Measurements from ENCODE around the gene MYO7A. TPM values are rescaled to one million over a fixed set of nuclear protein-coding genes. Genes with fewer than 3 reads are reported as not detected.

The MYO7A gene
- total RNA-seq, 2 experiments from 2014 or later = not detected

GRCh38 chr11:77147668-77148321 is 19.7 kb downstream of the MYO7A start:
- no peaks in the 10 kb centered on the region for H3K36me3 Mint-ChIP-seq (ENCODE audit: low read depth)
- peaks cover 17% of the 10 kb centered on the region for H3K4me1 Mint-ChIP-seq (ENCODE audit: low read depth)
- CTCF ChIA-PET = interaction anchor here (0.6 kb wide), 1 partner anchor 275 kb away, joined by 4 read pairs; no protein-coding TSS in a partner anchor
- no peak overlapping the region for H3K27ac Mint-ChIP-seq
- intact Hi-C loops (cut with micrococcal nuclease) = no loop called here
- no peaks in the 10 kb centered on the region for H3K9me3 Mint-ChIP-seq
- peaks cover 5% of the 10 kb centered on the region for H3K27me3 Mint-ChIP-seq (ENCODE audit: low read depth)
- DNase-seq = peak; percentile 21
- H3K4me3 Mint-ChIP-seq = peak overlapping the region; percentile 33

DNA sequence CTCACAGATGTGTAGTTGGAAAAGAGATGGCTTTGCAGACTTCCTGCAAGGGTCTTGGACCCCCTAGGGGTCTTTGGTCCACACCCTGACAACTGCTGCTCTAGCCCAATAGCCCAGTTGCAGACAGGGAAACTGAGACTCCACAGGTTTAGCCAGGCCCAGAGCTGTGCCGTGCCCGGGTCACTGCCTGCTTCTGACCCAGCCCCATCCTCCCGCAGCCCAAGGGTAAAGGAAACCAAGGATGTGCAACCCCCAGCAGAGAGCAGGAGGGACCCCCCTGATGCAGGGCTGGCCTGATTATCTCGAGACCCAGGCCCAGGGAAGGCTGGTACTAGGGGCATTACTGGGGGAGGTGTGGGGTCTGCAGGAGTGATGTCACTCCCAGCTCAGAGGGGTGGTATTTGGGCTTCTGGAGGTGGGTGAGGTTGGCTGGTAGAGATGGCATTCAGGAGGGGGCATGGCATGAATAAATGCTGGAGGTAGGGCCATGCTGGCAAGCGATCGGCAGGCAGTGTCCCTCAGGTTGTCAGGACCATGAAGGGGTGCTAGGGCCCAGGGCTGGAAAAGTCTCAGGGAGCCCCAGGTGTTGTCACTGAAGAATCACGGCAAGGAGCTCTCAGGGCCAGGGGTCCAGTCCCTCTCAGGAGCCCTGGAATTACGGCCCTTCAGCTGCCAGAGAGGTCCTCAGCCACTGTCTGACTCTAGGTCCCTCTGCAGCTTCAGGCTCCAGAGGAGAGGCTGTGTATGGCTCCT is 21.1 kb downstream of the MYO7A start:
- intact Hi-C loops (cut with micrococcal nuclease) = no loop called here
- peaks cover 5% of the 10 kb centered on the region for H3K27me3 Mint-ChIP-seq (ENCODE audit: low read depth)
- H3K36me3 Mint-ChIP-seq (ENCODE audit: low read depth) = no peaks in the 10 kb centered on the region
- DNase-seq = no peak
- CTCF ChIA-PET = interaction anchor here (0.6 to 0.7 kb wide), 2 partner anchors 22 to 498 kb away, joined by 3 read pairs; no protein-coding TSS in a partner anchor
- peaks cover 18% of the 10 kb centered on the region for H3K4me1 Mint-ChIP-seq (ENCODE audit: low read depth)
- H3K4me3 Mint-ChIP-seq = no peak overlapping the region
- H3K27ac Mint-ChIP-seq = no peak overlapping the region
- no peaks in the 10 kb centered on the region for H3K9me3 Mint-ChIP-seq

DNA sequence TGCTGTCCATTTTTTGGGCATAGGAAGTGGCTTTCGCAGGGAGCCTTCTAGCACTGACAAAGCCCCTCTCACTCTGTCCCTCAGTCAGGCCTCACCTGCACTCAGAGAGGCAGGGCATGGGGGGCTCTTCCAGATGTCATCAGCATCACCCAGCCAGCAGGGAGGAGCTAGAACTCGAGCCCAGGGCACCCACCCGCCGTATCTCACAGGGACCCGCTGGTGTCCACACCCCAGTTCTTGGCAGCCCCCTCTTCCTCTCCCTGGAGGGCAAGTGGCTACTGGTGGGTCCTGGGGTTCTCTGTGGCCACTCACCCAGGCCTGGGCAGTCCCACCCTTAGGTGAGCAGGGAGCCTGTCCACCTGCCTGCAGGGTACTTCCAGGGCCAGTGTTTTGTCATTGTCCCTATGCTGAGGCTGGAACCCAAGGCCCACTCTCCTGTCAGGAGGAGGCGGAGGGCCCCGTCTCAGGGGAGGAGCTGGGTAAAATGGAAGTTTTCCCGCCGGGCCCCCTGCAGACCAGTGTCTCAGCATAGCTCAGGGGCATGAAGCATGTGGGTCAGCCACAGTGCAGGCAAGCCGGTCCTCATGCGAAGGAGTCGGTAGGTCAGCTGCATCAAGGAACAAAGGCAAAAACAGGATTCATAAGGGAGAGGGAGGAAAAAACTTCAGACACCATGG is 21.8 kb downstream of the MYO7A start:
- intact Hi-C loops (cut with micrococcal nuclease) = no loop called here
- DNase-seq = no peak
- CTCF ChIA-PET = interaction anchor here (0.7 kb wide), 1 partner anchor 23 kb away, joined by 3 read pairs; no protein-coding TSS in a partner anchor
- H3K4me1 Mint-ChIP-seq (ENCODE audit: low read depth) = peaks cover 18% of the 10 kb centered on the region
- no peak overlapping the region for H3K27ac Mint-ChIP-seq
- no peaks in the 10 kb centered on the region for H3K36me3 Mint-ChIP-seq (ENCODE audit: low read depth)
- H3K4me3 Mint-ChIP-seq = no peak overlapping the region
- H3K9me3 Mint-ChIP-seq = no peaks in the 10 kb centered on the region
- H3K27me3 Mint-ChIP-seq (ENCODE audit: low read depth) = peaks cover 5% of the 10 kb centered on the region

GRCh38 chr11:77150836-77151235 is 22.8 kb downstream of the MYO7A start:
- H3K4me3 Mint-ChIP-seq = no peak overlapping the region

GRCh38 chr11:77151804-77152509 is 23.9 kb downstream of the MYO7A start:
- intact Hi-C loops (cut with micrococcal nuclease) = no loop called here
- no peaks in the 10 kb centered on the region for H3K36me3 Mint-ChIP-seq (ENCODE audit: low read depth)

More at GRCh38 chr11:77150836-77151235, 22.8 kb downstream of the MYO7A start:
- intact Hi-C loops (cut with micrococcal nuclease) = no loop called here
- DNase-seq = no peak
- H3K27me3 Mint-ChIP-seq (ENCODE audit: low read depth) = peaks cover 5% of the 10 kb centered on the region
- H3K36me3 Mint-ChIP-seq (ENCODE audit: low read depth) = no peaks in the 10 kb centered on the region
- H3K4me1 Mint-ChIP-seq (ENCODE audit: low read depth) = peaks cover 18% of the 10 kb centered on the region
- no peaks in the 10 kb centered on the region for H3K9me3 Mint-ChIP-seq
- CTCF ChIA-PET = no interaction called here
- H3K27ac Mint-ChIP-seq = no peak overlapping the region

GRCh38 chr11:77152846-77153245 is 24.8 kb downstream of the MYO7A start:
- H3K4me3 Mint-ChIP-seq = no peak overlapping the region
- peaks cover 18% of the 10 kb centered on the region for H3K4me1 Mint-ChIP-seq (ENCODE audit: low read depth)
- no peaks in the 10 kb centered on the region for H3K36me3 Mint-ChIP-seq (ENCODE audit: low read depth)
- peaks cover 5% of the 10 kb centered on the region for H3K27me3 Mint-ChIP-seq (ENCODE audit: low read depth)
- no peak for DNase-seq
- H3K27ac Mint-ChIP-seq = no peak overlapping the region
- H3K9me3 Mint-ChIP-seq = no peaks in the 10 kb centered on the region
- CTCF ChIA-PET = no interaction called here
- intact Hi-C loops (cut with micrococcal nuclease) = no loop called here

More at GRCh38 chr11:77151804-77152509, 23.9 kb downstream of the MYO7A start:
- H3K27ac Mint-ChIP-seq = no peak overlapping the region
- H3K27me3 Mint-ChIP-seq (ENCODE audit: low read depth) = peaks cover 5% of the 10 kb centered on the region
- peak; percentile 72 for DNase-seq
- H3K4me3 Mint-ChIP-seq = no peak overlapping the region
- H3K4me1 Mint-ChIP-seq (ENCODE audit: low read depth) = peaks cover 18% of the 10 kb centered on the region
- no peaks in the 10 kb centered on the region for H3K9me3 Mint-ChIP-seq
- CTCF ChIA-PET = no interaction called here

DNA sequence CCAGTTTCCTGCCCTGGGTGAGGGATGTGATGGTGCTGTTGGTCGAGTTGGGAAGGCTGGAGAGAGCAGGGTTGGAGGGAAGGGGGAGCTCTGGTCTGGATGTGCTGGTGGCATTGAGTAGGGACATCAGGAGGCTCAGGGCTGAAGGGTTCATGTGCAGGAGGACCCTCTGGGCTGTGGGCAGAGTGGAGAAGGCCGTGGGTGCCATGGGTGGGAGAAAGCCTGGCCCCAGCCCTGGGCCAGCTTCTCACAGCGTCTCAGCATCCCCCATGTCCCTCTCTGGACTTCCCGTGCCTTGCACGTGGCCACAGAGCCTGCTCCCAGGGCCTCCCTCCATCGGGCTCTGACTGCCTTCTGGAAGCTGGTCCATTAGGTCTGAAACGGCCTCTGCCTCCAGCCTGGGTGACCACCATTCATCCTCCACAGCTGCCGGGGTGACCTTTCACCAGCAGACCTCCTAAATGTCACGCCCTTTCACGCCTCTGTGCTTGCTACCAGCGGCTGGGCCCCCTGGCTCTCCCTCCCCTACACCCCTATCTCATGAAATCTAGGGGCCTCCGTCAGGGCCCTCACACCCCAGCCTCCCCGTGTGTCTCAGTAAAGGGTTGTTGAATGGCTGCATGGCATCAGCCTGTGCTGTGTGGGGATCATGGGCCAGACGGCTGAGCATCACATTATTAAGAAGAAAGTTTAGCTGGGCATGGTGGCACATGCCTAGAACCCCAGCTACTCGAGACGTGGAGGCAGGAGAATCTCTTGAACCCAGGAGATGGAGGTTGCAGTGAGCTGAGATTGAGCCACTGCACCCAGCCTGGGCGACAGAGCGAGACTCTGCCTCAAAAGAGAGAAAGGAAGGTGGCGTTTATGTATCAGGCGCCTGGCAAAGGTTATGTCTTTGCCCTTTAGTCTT is 25.5 kb downstream of the MYO7A start:
- CTCF ChIA-PET = no interaction called here
- no peak overlapping the region for H3K4me3 Mint-ChIP-seq
- no peak for DNase-seq
- no peaks in the 10 kb centered on the region for H3K27me3 Mint-ChIP-seq (ENCODE audit: low read depth)
- no peak overlapping the region for H3K27ac Mint-ChIP-seq
- H3K9me3 Mint-ChIP-seq = no peaks in the 10 kb centered on the region
- peaks cover 14% of the 10 kb centered on the region for H3K4me1 Mint-ChIP-seq (ENCODE audit: low read depth)
- intact Hi-C loops (cut with micrococcal nuclease) = no loop called here
- no peaks in the 10 kb centered on the region for H3K36me3 Mint-ChIP-seq (ENCODE audit: low read depth)

- H3K4me3 Mint-ChIP-seq = no peak overlapping the region
- no peak overlapping the region for H3K27ac Mint-ChIP-seq
Observed at GRCh38 chr11:77154381-77155081, 26.5 kb downstream of the MYO7A start.

GRCh38 chr11:77155082-77155475 is 27.0 kb downstream of the MYO7A start:
- Mint-ChIP-seq H3K36me3 (ENCODE audit: low read depth) (no peaks in the 10 kb centered on the region), H3K27ac (no peak overlapping the region), H3K4me3 (no peak overlapping the region), H3K4me1 (ENCODE audit: low read depth) (peaks cover 14% of the 10 kb centered on the region), H3K9me3 (no peaks in the 10 kb centered on the region), H3K27me3 (ENCODE audit: low read depth) (no peaks in the 10 kb centered on the region)
- CTCF ChIA-PET = interaction anchor here (1.8 to 2.5 kb wide), 2 partner anchors 28 to 32 kb away, joined by 7 read pairs; partner anchors contain the start of gene MYO7A
- intact Hi-C loops (cut with micrococcal nuclease) = no loop called here
- DNase-seq = no peak

More at GRCh38 chr11:77154381-77155081, 26.5 kb downstream of the MYO7A start:
- intact Hi-C loops (cut with micrococcal nuclease) = no loop called here
- CTCF ChIA-PET = interaction anchor here (1.8 kb wide), 1 partner anchor 33 kb away, joined by 7 read pairs; no protein-coding TSS in a partner anchor
- no peaks in the 10 kb centered on the region for H3K36me3 Mint-ChIP-seq (ENCODE audit: low read depth)
- H3K4me1 Mint-ChIP-seq (ENCODE audit: low read depth) = peaks cover 14% of the 10 kb centered on the region
- H3K27me3 Mint-ChIP-seq (ENCODE audit: low read depth) = no peaks in the 10 kb centered on the region
- no peak for DNase-seq
- H3K9me3 Mint-ChIP-seq = no peaks in the 10 kb centered on the region

DNA sequence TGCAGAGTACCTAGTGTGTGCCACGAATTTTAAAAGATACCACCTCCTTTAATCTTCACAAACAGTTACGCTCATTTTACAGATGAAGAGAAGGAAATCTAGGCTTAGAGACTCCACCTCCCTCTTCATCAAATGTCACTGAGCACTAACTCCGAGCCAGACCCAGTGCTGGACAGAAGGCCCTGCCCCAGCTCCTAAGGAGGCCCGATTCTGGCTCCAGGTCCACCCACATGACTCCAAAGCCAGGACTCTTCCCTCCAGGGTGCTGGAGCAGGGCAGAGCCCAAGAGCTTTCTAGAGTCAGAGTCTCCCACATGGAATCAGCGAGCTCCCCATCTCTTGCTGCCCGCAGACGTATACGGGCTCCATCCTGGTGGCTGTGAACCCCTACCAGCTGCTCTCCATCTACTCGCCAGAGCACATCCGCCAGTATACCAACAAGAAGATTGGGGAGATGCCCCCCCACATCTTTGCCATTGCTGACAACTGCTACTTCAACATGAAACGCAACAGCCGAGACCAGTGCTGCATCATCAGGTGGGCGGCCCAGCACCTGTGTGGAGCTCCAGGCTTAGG is 27.6 kb downstream of the MYO7A start:
- Mint-ChIP-seq H3K27ac (no peak overlapping the region), H3K36me3 (ENCODE audit: low read depth) (no peaks in the 10 kb centered on the region), H3K27me3 (ENCODE audit: low read depth) (no peaks in the 10 kb centered on the region), H3K4me1 (ENCODE audit: low read depth) (peaks cover 14% of the 10 kb centered on the region), H3K9me3 (no peaks in the 10 kb centered on the region), H3K4me3 (no peak overlapping the region)
- no peak for DNase-seq
- intact Hi-C loops (cut with micrococcal nuclease) = no loop called here
- CTCF ChIA-PET = interaction anchor here (1.8 to 2.5 kb wide), 2 partner anchors 29 to 32 kb away, joined by 7 read pairs; partner anchors contain the start of gene MYO7A

All from activated naive CD4-positive, alpha-beta T cell treated with anti-CD3 and anti-CD28 coated beads for 36 hours (primary cell).